GM19193 (cell line): Measurements from ENCODE around the gene SCN1B.

ENCODE experiments used
- POLR2A ChIP-seq: IDR thresholded peaks from 4 replicates; pipeline ENCODE4 v1.6.1; 2011; ENCODE audit not compliant: insufficient read depth, insufficient read length; ENCODE audit errors: extremely low read depth

The SCN1B gene

DNA sequence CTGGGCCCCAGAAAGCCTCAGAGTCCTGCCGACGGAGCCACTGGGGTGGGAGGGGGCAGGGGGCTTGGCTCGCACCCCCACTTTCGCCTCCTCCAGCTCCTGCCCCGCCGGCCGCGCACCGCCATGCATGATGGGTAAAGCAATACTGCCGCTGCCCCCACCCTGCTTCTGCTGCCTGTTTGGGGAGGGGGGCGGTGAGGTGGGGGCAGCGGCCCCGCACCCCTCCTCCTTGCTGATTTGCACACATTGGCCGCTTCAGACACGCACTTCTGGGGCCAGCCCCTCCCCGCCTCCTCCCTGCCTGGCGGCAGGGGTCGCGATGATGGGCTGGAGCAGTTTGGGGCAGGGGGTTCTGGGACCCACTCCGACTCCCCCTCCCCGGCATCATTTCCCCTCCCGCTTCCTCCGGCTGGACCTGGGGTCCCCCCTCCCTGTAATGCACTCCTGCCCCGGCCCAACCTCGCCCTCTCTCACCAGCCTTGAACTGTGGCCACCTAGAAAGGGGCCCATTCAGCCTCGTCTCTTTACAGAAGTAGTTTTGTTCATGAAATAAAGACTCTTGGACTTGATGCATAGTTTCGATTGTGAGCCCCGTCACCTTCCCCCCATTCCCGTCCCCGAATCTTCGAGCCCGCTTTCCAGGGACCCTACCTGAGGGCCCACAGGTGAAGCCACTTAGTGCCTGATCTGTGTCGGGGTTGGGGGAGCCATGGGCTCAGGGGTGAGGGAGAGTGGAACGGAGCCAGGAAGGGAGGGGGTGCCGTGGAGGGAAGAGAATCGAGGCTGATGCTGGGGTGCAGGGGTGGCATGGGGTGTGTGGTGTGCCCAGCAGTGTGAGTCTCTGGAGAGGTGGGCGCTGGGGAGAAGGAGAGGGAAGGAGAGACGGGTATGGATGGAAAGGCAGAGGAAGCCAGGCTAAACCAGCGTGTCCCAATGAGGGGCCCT lies 9.9 kb downstream of the SCN1B start:
- TF ChIP-seq POLR2A, result no peak

DNA sequence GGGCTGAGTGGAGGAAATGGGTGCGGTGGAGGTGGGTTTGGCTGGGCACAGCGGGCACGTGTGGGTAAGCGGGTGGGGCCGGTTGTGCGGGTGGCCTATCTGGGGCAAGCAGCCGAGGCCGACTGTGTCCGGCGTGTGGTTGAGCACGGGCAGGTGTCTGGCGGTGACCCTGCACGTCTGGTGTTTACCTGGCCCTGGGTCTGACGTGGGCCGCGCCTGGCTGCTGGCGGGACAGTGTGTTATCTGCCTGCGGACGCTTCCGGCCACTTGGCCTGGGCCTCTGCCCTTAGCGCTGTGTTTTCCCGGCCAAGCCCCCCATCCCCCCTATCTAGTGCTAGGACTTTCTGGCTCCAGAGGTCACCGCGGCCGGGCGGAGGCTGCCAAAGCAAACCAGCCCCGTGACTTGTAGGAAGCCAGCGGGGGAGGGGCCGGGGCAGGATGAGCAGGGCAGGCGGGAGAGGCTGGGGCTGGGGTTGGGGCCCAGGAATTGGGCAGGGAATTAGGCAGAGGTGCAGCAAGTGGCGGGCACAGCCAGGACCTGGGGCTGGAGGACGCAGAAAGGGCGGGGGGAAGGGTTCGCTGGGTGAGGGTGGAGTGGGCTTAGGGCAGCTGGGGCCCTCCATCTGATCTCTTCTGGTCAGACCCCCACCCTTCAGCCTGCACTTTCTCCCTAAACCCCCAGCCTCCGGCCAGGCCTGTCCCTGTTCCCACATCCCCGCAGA lies 10.7 kb downstream of the SCN1B start:
- TF ChIP-seq POLR2A, result no peak

DNA sequence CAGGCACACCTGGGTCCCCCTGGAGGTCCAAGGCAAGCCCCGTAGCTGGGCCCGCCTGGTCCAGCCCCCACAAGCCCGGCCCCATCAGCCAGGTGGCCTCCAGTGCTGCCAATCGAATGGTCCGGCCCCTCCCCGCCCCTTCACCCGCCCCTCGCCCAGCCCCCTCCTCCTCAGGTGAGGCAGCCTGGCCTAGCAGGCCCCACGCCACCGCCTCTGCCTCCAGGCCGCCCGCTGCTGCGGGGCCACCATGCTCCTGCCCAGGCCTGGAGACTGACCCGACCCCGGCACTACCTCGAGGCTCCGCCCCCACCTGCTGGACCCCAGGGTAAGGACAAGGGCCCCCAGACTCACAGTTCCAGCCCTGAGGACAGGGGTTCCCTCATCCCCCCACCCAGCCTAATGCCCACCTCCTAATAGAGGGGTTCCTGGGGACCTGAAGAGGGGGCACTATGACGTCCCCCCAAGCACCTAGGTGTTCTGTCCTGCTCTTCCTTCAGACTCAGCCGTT lies 11.3 kb downstream of the SCN1B start, which contains the start of gene HPN:
HPN (plus strand) TSS at position 174 of the 508 bp plus-strand sequence. CDS start 786 bp downstream, outside the sequence.
- TF ChIP-seq POLR2A, result no peak

DNA sequence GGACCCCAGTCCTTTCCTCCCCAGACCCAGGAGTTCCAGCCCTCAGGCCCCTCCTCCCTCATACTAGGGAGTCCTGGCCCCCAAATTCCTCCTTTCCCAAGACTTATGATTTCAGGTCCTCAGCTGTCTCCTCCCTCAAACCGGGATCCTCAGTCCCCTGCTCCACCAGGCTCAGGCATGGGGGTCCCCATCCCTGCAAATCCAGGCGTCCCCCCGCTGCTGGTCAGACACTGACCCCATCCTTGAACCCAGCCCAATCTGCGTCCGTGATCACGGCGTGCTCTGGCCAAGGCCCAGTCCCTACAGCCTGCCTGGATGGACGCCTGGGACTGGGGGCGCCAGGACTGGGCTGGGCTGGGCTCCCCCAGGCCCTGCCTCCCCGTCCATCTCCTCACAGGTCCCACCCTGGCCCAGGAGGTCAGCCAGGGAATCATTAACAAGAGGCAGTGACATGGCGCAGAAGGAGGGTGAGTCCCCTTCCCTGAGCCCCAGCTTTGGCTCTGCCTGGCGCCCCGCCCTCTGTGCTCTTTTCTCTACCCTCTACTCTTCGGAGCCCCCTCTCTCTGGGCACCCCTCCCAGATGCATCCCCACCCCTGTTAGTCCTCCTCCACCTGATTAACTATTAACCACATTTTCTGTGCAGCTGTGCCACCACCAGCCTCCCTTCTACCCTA lies 11.9 kb downstream of the SCN1B start:
- TF ChIP-seq POLR2A, result no peak

DNA sequence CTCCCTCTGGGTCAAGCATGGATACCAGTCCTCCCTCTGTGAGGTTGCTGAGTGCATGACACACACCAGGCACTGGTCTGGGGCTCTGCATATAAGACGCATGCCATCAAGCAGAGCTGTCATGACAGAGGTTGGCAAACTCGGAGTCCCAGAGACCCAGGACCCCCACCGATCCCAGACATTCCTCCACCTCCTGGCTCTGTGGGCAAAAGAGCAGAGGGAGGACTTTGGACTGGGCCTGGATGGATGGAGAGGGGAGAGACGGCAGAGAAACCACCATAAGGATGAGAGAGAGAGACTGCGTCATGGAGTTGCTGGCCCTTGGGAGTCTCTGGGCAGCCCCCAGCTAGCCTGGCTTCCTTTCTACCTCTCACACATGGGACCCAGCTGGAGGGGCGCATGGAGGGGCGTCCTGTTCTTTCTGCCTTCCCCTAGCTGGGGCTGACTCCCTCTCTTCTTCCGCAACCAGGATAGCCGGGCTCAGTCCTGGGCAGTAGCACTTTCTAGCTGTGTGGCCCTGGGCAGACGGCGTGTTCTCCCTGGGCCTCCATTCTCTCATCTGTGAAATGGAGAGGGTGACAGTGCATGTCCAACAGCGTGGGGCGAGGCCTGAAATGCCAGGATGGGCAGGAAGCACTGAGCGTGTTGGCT lies 12.8 kb downstream of the SCN1B start:
- no peak for TF ChIP-seq POLR2A

DNA sequence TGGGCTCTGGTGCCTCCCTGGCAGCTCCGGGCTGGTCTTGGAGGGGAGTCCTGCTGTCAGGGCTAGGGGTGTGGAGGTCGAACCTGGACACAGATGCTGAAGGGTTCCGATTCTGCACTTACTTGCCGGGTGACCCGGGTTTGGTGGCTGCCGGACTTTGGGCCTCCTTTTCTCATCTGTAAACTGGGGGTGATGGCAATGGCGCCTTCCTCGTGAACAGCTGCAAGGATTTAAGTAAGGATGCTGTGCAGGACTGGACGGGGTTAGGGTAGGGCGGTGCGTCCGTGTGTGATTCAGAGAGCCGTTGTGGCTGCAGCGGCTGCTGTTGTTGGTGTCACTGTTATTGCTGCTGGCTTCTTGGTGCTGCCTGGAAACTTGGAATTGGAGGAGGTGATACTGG lies 13.6 kb downstream of the SCN1B start:
- no peak for TF ChIP-seq POLR2A

DNA sequence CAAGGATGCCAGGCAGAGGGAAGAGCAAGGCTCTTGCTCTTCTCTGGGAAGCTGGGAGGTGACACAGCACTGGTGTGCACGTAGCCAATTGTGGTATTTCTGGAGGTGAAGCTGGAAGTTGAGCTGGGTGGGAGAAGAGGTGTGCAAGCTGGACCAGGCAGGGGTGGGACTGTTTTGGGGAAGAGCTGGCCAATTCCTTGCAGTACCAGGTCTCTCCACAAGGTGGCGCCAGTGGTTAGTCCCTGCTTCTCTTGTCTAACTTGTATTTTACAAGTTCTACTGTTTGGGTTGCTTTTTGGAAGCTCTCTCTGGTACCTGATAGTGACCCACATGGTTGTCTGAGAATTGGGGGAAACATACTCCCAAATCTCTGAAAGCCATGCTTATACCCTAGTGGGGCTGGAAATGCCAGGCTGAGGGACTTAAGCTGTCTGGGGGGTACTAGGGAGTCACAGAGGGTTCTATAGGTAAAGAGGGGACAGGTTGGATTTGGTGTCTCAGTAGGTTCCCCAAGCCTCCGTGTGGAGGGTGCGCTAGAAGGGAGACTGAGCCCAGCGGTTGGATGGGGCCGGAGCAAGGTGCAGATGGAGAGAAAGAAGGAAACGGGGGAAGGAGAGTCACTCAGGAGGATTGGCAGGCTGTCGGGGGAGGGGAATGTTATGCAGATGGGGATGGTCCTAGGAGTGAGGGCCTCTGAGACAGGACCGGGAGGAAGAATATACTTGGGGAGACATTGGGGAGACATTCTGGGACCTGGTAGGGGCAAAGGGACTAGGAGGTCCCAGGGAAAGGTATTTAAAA lies 14.2 kb downstream of the SCN1B start:
- no peak for TF ChIP-seq POLR2A

DNA sequence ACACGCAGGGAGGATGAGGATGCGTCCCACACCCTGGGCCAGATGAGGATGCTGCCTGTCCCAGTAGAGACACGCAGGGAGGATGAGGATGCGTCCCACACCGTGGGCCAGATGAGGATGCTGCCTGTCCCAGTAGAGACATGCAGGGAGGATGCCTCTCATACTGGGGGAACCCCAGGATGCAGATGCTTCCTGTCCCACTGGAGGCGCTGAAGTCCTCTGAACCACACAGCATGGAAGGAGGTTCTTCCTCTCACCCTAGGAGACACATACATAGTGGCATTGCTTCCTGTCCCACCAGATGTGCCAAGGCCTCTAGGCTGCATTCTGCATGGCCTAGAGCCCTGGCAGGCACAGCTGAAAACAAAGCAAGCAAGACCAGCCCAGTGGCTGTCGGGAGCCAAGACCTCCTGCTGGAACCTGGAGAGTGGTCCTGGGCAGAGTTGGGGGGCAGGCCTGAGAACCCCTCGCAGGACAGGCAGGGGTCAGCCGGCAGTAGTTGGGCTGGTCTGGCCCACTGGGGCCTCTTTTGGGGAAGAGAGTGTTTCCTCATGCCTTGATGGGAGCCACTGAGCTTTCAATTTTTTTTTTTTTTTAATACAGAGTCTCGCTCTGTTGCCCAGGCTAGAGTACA lies 15.5 kb downstream of the SCN1B start:
- TF ChIP-seq POLR2A, result no peak

DNA sequence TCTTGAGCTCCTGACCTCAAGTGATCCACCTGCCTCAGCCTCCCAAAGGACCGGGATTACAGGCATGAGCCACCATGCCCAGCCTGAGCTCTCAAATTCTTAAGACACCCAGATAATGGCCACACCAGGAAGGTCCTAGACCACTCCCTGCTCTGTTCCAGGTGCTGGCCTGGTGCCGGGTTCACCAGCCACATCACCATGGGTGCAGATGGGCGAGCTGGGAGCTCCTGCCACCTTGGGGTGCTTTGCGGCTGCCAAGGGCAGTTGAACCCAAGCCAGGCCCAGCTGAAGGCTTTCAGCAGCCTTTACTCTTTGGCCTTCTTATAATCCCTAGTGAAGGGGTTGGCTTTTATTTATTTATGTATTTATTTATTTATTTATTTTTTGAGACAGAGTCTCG lies 16.2 kb downstream of the SCN1B start:
- no peak for TF ChIP-seq POLR2A

DNA sequence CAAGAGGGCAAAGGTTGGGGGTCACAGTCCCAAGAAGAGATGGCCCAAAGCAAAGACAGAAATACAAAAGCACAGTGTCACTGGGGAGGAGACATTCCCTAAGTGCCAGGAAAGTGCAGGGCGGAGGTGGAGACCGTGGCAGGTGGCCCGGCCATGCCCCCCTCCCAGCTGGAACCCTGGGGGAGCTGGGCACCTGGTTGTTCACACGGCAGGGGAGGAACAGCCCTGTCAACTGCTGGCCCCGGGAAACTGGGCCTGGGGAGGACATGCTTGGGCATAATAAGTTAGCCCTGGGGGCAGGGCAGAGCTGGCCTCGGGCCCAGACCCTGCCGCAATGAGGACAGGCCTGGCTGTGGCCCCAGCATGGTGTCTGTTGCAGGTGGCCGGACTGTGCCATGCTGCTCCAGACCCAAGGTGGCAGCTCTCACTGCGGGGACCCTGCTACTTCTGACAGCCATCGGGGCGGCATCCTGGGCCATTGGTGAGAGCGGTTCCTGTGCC lies 18.7 kb downstream of the SCN1B start:
- TF ChIP-seq POLR2A, result no peak

DNA sequence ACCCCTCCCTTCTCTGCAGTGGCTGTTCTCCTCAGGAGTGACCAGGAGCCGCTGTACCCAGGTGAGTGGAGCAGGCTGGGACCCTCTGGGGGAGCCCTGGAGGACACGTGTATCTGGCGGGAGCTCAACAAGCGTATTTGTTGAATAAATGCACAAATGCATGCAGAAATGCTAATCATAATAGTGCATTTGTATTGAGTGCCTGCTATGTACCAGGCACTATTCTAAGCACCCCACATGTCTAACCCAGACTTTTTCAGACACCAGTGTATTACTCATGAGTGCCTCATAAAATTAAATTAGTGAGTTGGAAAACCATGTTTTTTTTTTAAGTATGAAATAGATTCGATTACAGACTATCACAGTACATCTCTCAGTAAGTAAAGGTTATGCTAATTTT lies 19.2 kb downstream of the SCN1B start:
- TF ChIP-seq POLR2A, result no peak

DNA sequence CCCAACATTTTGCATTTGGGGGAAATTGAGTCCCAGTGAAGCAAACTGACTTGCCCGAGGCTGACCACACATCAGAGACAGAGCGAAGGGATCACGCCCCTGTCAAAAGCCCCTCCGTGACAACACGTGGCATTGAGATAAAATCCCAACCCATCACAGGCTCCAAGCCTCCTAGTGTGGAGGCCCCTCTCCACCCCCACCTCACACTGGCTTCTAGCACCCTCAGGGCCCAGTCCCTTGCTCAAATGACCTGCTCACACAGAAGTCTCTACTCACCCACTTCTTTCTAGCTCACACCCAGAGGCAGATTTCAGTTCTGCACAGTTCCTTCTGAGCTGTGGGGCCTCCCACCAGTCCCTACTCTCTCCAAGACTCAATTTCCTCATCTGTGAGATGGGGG lies 21.5 kb downstream of the SCN1B start:
- no peak for TF ChIP-seq POLR2A

DNA sequence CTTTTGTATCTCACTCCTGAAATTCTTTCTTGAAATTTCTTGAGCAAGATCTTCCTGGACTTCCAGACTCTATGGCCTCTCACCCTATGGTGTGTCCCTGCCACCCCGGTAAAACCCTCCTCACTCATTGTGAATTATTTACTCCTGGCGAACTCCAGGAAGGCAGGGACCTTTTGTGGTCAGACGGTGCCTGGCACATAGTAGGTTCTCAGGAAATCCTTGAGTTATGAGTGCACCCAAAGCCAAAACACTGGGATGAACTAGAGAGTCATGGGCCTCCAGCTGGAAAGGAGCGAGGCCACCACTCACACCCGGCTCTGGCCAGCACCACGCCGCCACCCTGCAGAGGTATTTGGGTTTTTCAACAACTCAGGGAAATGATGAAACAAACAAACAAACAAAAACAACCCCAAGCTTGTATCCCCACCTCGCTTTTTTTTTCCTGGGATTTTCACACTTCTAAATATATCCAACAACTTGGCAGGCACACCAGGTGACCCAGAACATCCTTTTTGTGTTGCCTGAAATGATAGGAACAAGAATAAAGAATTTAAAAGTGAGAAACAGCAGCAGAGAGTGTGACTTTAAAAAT lies 22.4 kb downstream of the SCN1B start:
- TF ChIP-seq POLR2A, result no peak
